ENCODE data around the gene SF3B6. TPM values are rescaled to one million over a fixed set of nuclear protein-coding genes. Genes with fewer than 3 reads are reported as not detected.

The SF3B6 gene
- total and polyA plus RNA-seq, 2 of the 4 experiments (the other 2 are of a cell fraction), result 143 to 191 TPM

- CTCF ChIA-PET, result no interaction called here
- Histone ChIP-seq H3K4me2 (ENCODE audit: low read depth, low read length) (peak overlapping the region; percentile 69), H3K4me3 (ENCODE audit: insufficient read depth, low read depth, low read length) (peak overlapping the region; percentile 73), H3K18ac (ENCODE audit: low read depth, low read length) (no peak overlapping the region), H3K9ac (ENCODE audit: low read depth, low read length) (peak overlapping the region; percentile 44), H3K4ac (ENCODE audit: low read depth, low read length) (peak overlapping the region; percentile 36), H3K14ac (replicated peaks; ENCODE audit: low read depth, low read length) (peak overlapping the region; percentile 47; the same call in 1 of the 2 replicates), H2AK9ac (replicated peaks; ENCODE audit: low read depth, low read length, poor library complexity) (peak overlapping the region; percentile 96), H3K9me1 (ENCODE audit: insufficient read depth, low read length) (no peaks in the 10 kb centered on the region; the same call in 1 of the 2 replicates), H3K56ac (ENCODE audit: extremely low read depth, insufficient read depth, low read length) (no peak overlapping the region), H4K91ac (ENCODE audit: insufficient read depth, low read depth, low read length) (no peak overlapping the region; the same call in 1 of the 2 replicates), H2BK120ac (ENCODE audit: low read depth, low read length) (no peak overlapping the region), H3K4me1 (ENCODE audit: control insufficient read depth, insufficient read depth, low read length) (peaks cover 3% of the 10 kb centered on the region; the same call in 1 of the 2 replicates), H4K8ac (ENCODE audit: low read depth in 2 of 2, low read length in 2 of 2) (peak overlapping the region; percentile 63 to 77), H4K5ac (ENCODE audit: low read depth, low read length) (peak overlapping the region; percentile 85), H3K9me3 (ENCODE audit: control insufficient read depth, insufficient read depth, low read length) (no peaks in the 10 kb centered on the region), H3K23ac (ENCODE audit: low read depth, low read length) (0 out of 2 replicates have a peak overlapping the region, but pooled peaks have one; percentile 31), H3K79me1 (ENCODE audit: low read depth in 1 of 2, low read length in 2 of 2) (peaks cover 14 to 40% of the 10 kb centered on the region in 2 experiments; a peak in 3 of 4 replicates), H3K27me3 (ENCODE audit: control insufficient read depth, insufficient read depth, low read length) (no peaks in the 10 kb centered on the region), H2BK5ac (ENCODE audit: low read depth, low read length, poor library complexity, severe bottlenecking) (no peak overlapping the region), H2BK20ac (ENCODE audit: low read depth, low read length) (no peak overlapping the region), H2BK15ac (ENCODE audit: low read depth, low read length) (no peak overlapping the region), H4K20me1 (ENCODE audit: insufficient read depth, low read length) (no peaks in the 10 kb centered on the region; the same call in 1 of the 2 replicates), H2AFZ (replicated peaks; ENCODE audit: low read length, poor library complexity) (peak overlapping the region; percentile 91), H2AK5ac (ENCODE audit: low read depth, low read length) (0 out of 2 replicates have a peak overlapping the region, but pooled peaks have one; percentile 5), H3K36me3 (ENCODE audit: control insufficient read depth, insufficient read depth, low read length) (peaks cover 15% of the 10 kb centered on the region), H3K27ac (ENCODE audit: insufficient read depth, low read length) (peak overlapping the region; percentile 40; the same call in 1 of the 2 replicates)
- no peak for TF ChIP-seq CEBPB (IDR thresholded peaks at IDR 0.05; ENCODE audit: low read depth, low read length)
- DNase-seq, result no peak
- BruUV-seq (replicated peaks), result no TSS peak
- WGBS, 2 experiments (ENCODE audit: extremely low coverage in 2 of 2, insufficient read length in 1 of 2), result 27% methylated on average over 4 of the region's 9 CpGs; no CpG with 5 or more reads in 1 of the 2 experiments
- ATAC-seq (ENCODE audit: low read depth), result no peak
- POLR2A ChIA-PET (ENCODE audit: unreplicated experiment), result no interaction called here
- in situ Hi-C loops (cut with MboI; ENCODE audit: low sequenced_read_pairs), result loop anchor here (10.0 kb wide), 1 partner anchor 253 kb away; no protein-coding TSS in a partner anchor
- intact Hi-C loops (cut with micrococcal nuclease), result no loop called here
- dilution Hi-C loops (cut with HindIII; ENCODE audit: low sequenced_read_pairs, unreplicated experiment), result no loop called here
Measured at GRCh38 chr2:24077535-24077877, 1.4 kb upstream of the SF3B6 start.
